CD4-positive, CD25-positive, alpha-beta regulatory T cell (primary cell): Measurements from ENCODE around the gene SSTR5. TPM values are rescaled to one million over a fixed set of nuclear protein-coding genes. Genes with fewer than 3 reads are reported as not detected.
"Not testable (repeated sequence)": the region's sequence is repeated elsewhere in the genome, so short reads cannot be mapped to it uniquely, and the experiment has no call there.

Experiments used
- ATAC-seq, 2 donors: fragments of 150-1000 bp; cut with Tn5 transposase; one replicate each; pipeline ENCODE4 v1.10.0; 2021; ENCODE audit warnings: low read depth in 2 of 2, moderate number of reproducible peaks in 2 of 2, moderate library complexity in 1 of 2
- DNase-seq, 3 donors: peaks; one replicate each; pipeline versions ENCODE4 v3.0.0 to v3.0.0-alpha.2; 2012 to 2022; ENCODE audit warnings: mixed read lengths in 1 of 3
- H3K27ac ChIP-seq: one replicate; pipeline ENCODE4 v1.7.0; 2013; ENCODE audit warnings: mild to moderate bottlenecking, low read length; ENCODE audit not compliant: insufficient read depth, poor library complexity, severe bottlenecking
- H3K27me3 ChIP-seq: one replicate; pipeline ENCODE4 v1.7.0; 2013; ENCODE audit warnings: low read length; ENCODE audit not compliant: control insufficient read depth, insufficient read depth
- H3K36me3 ChIP-seq: one replicate; pipeline ENCODE4 v1.7.0; 2013; ENCODE audit warnings: mild to moderate bottlenecking, low read length, moderate library complexity; ENCODE audit not compliant: control insufficient read depth, insufficient read depth
- H3K4me1 ChIP-seq: 2 replicates; pipeline ENCODE4 v1.7.0; 2013; ENCODE audit warnings: mild to moderate bottlenecking, low read length; ENCODE audit not compliant: insufficient read depth, control insufficient read depth, poor library complexity, severe bottlenecking
- H3K4me3 ChIP-seq: one replicate; pipeline ENCODE4 v1.7.0; 2013; ENCODE audit warnings: low read depth, mild to moderate bottlenecking, low read length, moderate library complexity
- H3K9me3 ChIP-seq, 2 experiments: 1 replicate in 1 of 2; 2 replicates in 1 of 2; pipeline ENCODE4 v1.7.0; 2013; ENCODE audit warnings: low read length in 2 of 2, mild to moderate bottlenecking in 1 of 2, moderate library complexity in 1 of 2; ENCODE audit not compliant: control insufficient read depth in 2 of 2
- H3K27ac Mint-ChIP-seq, 3 donors: one replicate each; pipeline ENCODE4 v1.8.0; 2020 to 2022; ENCODE audit warnings: mild to moderate bottlenecking in 3 of 3, mixed read lengths in 3 of 3, moderate library complexity in 2 of 3
- H3K27me3 Mint-ChIP-seq: one replicate; pipeline ENCODE4 v1.8.0; 2022; ENCODE audit warnings: mild to moderate bottlenecking, mixed read lengths
- H3K36me3 Mint-ChIP-seq: one replicate; pipeline ENCODE4 v1.8.0; 2020; ENCODE audit warnings: mixed read lengths
- H3K4me1 Mint-ChIP-seq, 4 donors: one replicate each; pipeline ENCODE4 v1.8.0; 2020 to 2022; ENCODE audit warnings: mixed read lengths in 4 of 4, mild to moderate bottlenecking in 1 of 4
- H3K4me3 Mint-ChIP-seq, 4 donors: one replicate each; pipeline ENCODE4 v1.8.0; 2020 to 2022; ENCODE audit warnings: mild to moderate bottlenecking in 4 of 4, mixed read lengths in 4 of 4, moderate library complexity in 3 of 4
- H3K9me3 Mint-ChIP-seq, 7 donors: one replicate each; pipeline ENCODE4 v1.8.0; 2020 to 2022; ENCODE audit warnings: mixed read lengths in 7 of 7, mild to moderate bottlenecking in 3 of 7, moderate library complexity in 2 of 7
- polyA plus RNA-seq, 4 donors: library from polyadenylated mRNA; unstranded; fragments of 300-500 nt; fragmentation: Illumina TruSeq; gene quantifications; one replicate each; pipeline ENCODE4 v1.2.3, GENCODE V29; 2021
- total RNA-seq: library from RNA; stranded (reverse); gene quantifications from one replicate; pipeline ENCODE4 v1.2.3, GENCODE V29; 2022

SSTR5 gene
- total and polyA plus RNA-seq, 5 donors from 2014 or later: not detected

- not testable (repeated sequence) for H3K27me3 ChIP-seq, H3K27ac Mint-ChIP-seq
- H3K9me3 Mint-ChIP-seq: peaks cover 2 to 16% (median 4%) of the 10 kb centered on the region in 7 donors
These were observed 13.9 kb downstream of the SSTR5 start for GRCh38 chr16:1086443-1086842.

GRCh38 chr16:1088295-1089170 is 16.0 kb downstream of the SSTR5 start:
- no peak for ATAC-seq
- H3K36me3 Mint-ChIP-seq: no peaks in the 10 kb centered on the region
- no peak overlapping the region for H3K27ac Mint-ChIP-seq
- no peak overlapping the region for H3K4me3 ChIP-seq
- peaks cover 1 to 16% (median 4%) of the 10 kb centered on the region in 7 donors for H3K9me3 Mint-ChIP-seq
- no peak overlapping the region for H3K4me3 Mint-ChIP-seq
- peaks cover 0 to 2% (median 0%) of the 10 kb centered on the region in 4 donors for H3K4me1 Mint-ChIP-seq
- no peaks in the 10 kb centered on the region for H3K4me1 ChIP-seq
- no peaks in the 10 kb centered on the region for H3K27me3 ChIP-seq
- no peaks in the 10 kb centered on the region for H3K36me3 ChIP-seq
- H3K27me3 Mint-ChIP-seq: peaks cover 13% of the 10 kb centered on the region
- peaks cover 6 to 17% of the 10 kb centered on the region in 2 experiments for H3K9me3 ChIP-seq
- H3K27ac ChIP-seq: no peak overlapping the region
- no peak for DNase-seq

More at GRCh38 chr16:1086443-1086842, 13.9 kb downstream of the SSTR5 start:
- not testable (repeated sequence) for H3K36me3 ChIP-seq, H3K4me1 ChIP-seq, H3K4me1 Mint-ChIP-seq, H3K4me3 Mint-ChIP-seq, H3K36me3 Mint-ChIP-seq, H3K27ac ChIP-seq, ATAC-seq, H3K4me3 ChIP-seq, DNase-seq
- peaks cover 6 to 17% of the 10 kb centered on the region in 2 experiments for H3K9me3 ChIP-seq
- peaks cover 18% of the 10 kb centered on the region for H3K27me3 Mint-ChIP-seq

- no peak overlapping the region for H3K4me3 Mint-ChIP-seq
- no peak overlapping the region for H3K27ac ChIP-seq
- H3K4me1 ChIP-seq: no peaks in the 10 kb centered on the region
- H3K27me3 Mint-ChIP-seq: peaks cover 13% of the 10 kb centered on the region
- peaks cover 0 to 2% (median 0%) of the 10 kb centered on the region in 4 donors for H3K4me1 Mint-ChIP-seq
- no peak overlapping the region for H3K27ac Mint-ChIP-seq
- no peak overlapping the region for H3K4me3 ChIP-seq
- no peaks in the 10 kb centered on the region for H3K36me3 Mint-ChIP-seq
- no peaks in the 10 kb centered on the region for H3K36me3 ChIP-seq
- peaks cover 1 to 11% (median 4%) of the 10 kb centered on the region in 7 donors for H3K9me3 Mint-ChIP-seq
- no peaks in the 10 kb centered on the region for H3K27me3 ChIP-seq
- ATAC-seq (no peak), DNase-seq (no peak)
- peaks cover 6 to 9% of the 10 kb centered on the region in 2 experiments for H3K9me3 ChIP-seq
These were observed 16.9 kb downstream of the SSTR5 start for GRCh38 chr16:1089439-1089821.

- Histone ChIP-seq H3K4me3 (no peak overlapping the region), H3K9me3 (peaks cover 3 to 4% of the 10 kb centered on the region in 2 experiments), H3K4me1 (no peaks in the 10 kb centered on the region), H3K36me3 (no peaks in the 10 kb centered on the region), H3K27ac (no peak overlapping the region), H3K27me3 (no peaks in the 10 kb centered on the region)
- no peak overlapping the region for H3K4me3 Mint-ChIP-seq
- no peaks in the 10 kb centered on the region for H3K36me3 Mint-ChIP-seq
- no peak for ATAC-seq
- peaks cover 12% of the 10 kb centered on the region for H3K27me3 Mint-ChIP-seq
- DNase-seq: no peak
- H3K9me3 Mint-ChIP-seq: peaks cover 1 to 9% (median 3%) of the 10 kb centered on the region in 7 donors
- H3K4me1 Mint-ChIP-seq: peaks cover 0 to 2% (median 0%) of the 10 kb centered on the region in 4 donors
- no peak overlapping the region for H3K27ac Mint-ChIP-seq
These were observed 17.5 kb downstream of the SSTR5 start for GRCh38 chr16:1089822-1090619.

- Histone ChIP-seq H3K27ac (no peak overlapping the region), H3K27me3 (no peaks in the 10 kb centered on the region), H3K9me3 (no peaks in the 10 kb centered on the region), H3K4me3 (no peak overlapping the region), H3K36me3 (no peaks in the 10 kb centered on the region), H3K4me1 (no peaks in the 10 kb centered on the region)
- H3K27me3 Mint-ChIP-seq: peaks cover 7% of the 10 kb centered on the region
- no peak for ATAC-seq
- peaks cover 0 to under 1% (median 0%) of the 10 kb centered on the region in 7 donors for H3K9me3 Mint-ChIP-seq
- H3K36me3 Mint-ChIP-seq: no peaks in the 10 kb centered on the region
- no peak overlapping the region for H3K4me3 Mint-ChIP-seq
- peaks cover 0 to 2% (median 0%) of the 10 kb centered on the region in 4 donors for H3K4me1 Mint-ChIP-seq
- H3K27ac Mint-ChIP-seq: no peak overlapping the region
- DNase-seq: no peak
These were observed 18.4 kb downstream of the SSTR5 start for GRCh38 chr16:1090620-1091587.

GRCh38 chr16:1091992-1092552 is 19.5 kb downstream of the SSTR5 start:
- Histone ChIP-seq H3K4me3 (no peak overlapping the region), H3K4me1 (no peaks in the 10 kb centered on the region), H3K27me3 (no peaks in the 10 kb centered on the region), H3K9me3 (no peaks in the 10 kb centered on the region), H3K27ac (no peak overlapping the region), H3K36me3 (no peaks in the 10 kb centered on the region)
- Mint-ChIP-seq H3K27me3 (peaks cover 7% of the 10 kb centered on the region), H3K4me3 (no peak overlapping the region), H3K4me1 (peaks cover 0 to 2% (median 0%) of the 10 kb centered on the region in 4 donors), H3K9me3 (no peaks in the 10 kb centered on the region), H3K27ac (no peak overlapping the region), H3K36me3 (no peaks in the 10 kb centered on the region)
- ATAC-seq: no peak
- no peak for DNase-seq
